SK-N-SH (cell line): ENCODE data around the gene ZNF470.

Experiments used
- CHD2 ChIP-seq: fragments of 150-350 bp; IDR thresholded peaks from 2 replicates; pipeline ENCODE4 v1.6.1; 2018; ENCODE audit warnings: low read length; ENCODE audit not compliant: partially characterized antibody
- CTCF ChIP-seq: fragments of 200-600 bp; sonication (generic); IDR thresholded peaks from 2 replicates; pipeline ENCODE4 v1.6.1; 2017; ENCODE audit warnings: antibody characterized with exemption, mild to moderate bottlenecking, moderate library complexity
- EP300 ChIP-seq, 2 experiments: IDR thresholded peaks; 2 replicates each; pipeline versions ENCODE4 v1.4.0 to v1.6.1; 2012; ENCODE audit warnings: borderline replicate concordance in 1 of 2, low read depth in 1 of 2, low read length in 1 of 2
- RCOR1 ChIP-seq: fragments of 150-350 bp; IDR thresholded peaks from 2 replicates; pipeline ENCODE4 v1.6.1; 2017; ENCODE audit warnings: antibody characterized with exemption, low read length
- REST ChIP-seq: IDR thresholded peaks from 2 replicates; pipeline ENCODE4 v1.6.1; 2012; ENCODE audit warnings: mild to moderate bottlenecking, low read depth, low read length, moderate library complexity
- RFX5 ChIP-seq: IDR thresholded peaks from 2 replicates; pipeline ENCODE4 v1.6.1; 2012; ENCODE audit warnings: mild to moderate bottlenecking, improper control_type of control experiment, low read length
- SMC3 ChIP-seq: IDR thresholded peaks from 2 replicates; pipeline ENCODE4 v1.6.1; 2012; ENCODE audit warnings: low read depth, low read length, improper control_type of control experiment
- TAF1 ChIP-seq: IDR thresholded peaks from 2 replicates; pipeline ENCODE4 v1.6.1; 2012; ENCODE audit warnings: low read depth, mild to moderate bottlenecking, low read length, moderate library complexity, borderline replicate concordance

GRCh38 chr19:56543776-56544175 lies 23.5 kb upstream of the ZNF470 start:
- TF ChIP-seq CTCF (no peak), EP300 (IDR thresholded peaks at IDR 0.05; ENCODE audit: borderline replicate concordance in 1 of 2, low read depth in 1 of 2, low read length in 1 of 2) (no peak), CHD2 (no peak), TAF1 (no peak), SMC3 (no peak), RFX5 (no peak), RCOR1 (no peak), REST (no peak)
